Mucosa of descending colon (tissue), 3 donors: ENCODE results near the gene FBXO27. TPM values are rescaled to one million over a fixed set of nuclear protein-coding genes. Genes with fewer than 3 reads are reported as not detected.

Experiments used
- ATAC-seq: fragments of 200-7000 bp; cut with Tn5 transposase; one replicate; pipeline ENCODE4 v1.9.1; 2020; ENCODE audit warnings: mild to moderate bottlenecking, moderate library complexity
- DNase-seq, 3 donors: peaks; one replicate each; pipeline ENCODE4 v3.0.0-alpha.2; 2020
- H3K36me3 ChIP-seq: fragments of 200-600 bp; one replicate; pipeline ENCODE4 v1.8.0; 2021; ENCODE audit warnings: low read depth, mild to moderate bottlenecking
- H3K4me1 ChIP-seq: fragments of 200-600 bp; one replicate; pipeline ENCODE4 v1.8.0; 2021; ENCODE audit warnings: low read depth, mild to moderate bottlenecking
- H3K4me3 ChIP-seq: fragments of 200-600 bp; one replicate; pipeline ENCODE4 v1.8.0; 2021; ENCODE audit warnings: mild to moderate bottlenecking
- H3K9me3 ChIP-seq: fragments of 200-600 bp; one replicate; pipeline ENCODE4 v1.8.0; 2021; ENCODE audit warnings: mild to moderate bottlenecking
- intact Hi-C, 2 donors: fragments of 100-400 bp; cut with DNase I in 1 of 2; cut with micrococcal nuclease in 1 of 2; formaldehyde crosslinking; loops; one replicate each; pipeline versions ENCODE4 v1.11.0 to v1.11.1; 2022; cut with DNase I, micrococcal nuclease
- total RNA-seq, 3 donors: library from RNA; stranded (reverse); fragmentation: NEBNext Ultra II Directional in 2 of 3; extraction: Animal tissue kit (Norgen Biotek cat#: 25700) in 2 of 3; gene quantifications; one replicate each; pipeline versions ENCODE4 v1.2.1 to v1.2.4, GENCODE V29; 2021 to 2023
- TF ChIP-seq, protein P1 (sequence below): fragments of 200-600 bp; IDR thresholded peaks from one replicate; pipeline ENCODE4 v1.8.0; 2022; ENCODE audit warnings: antibody characterized with exemption, mild to moderate bottlenecking
- donor health status: DM: no; HTN: no; CAD: no; lungs with moderate emphysema.
- donor health status: DM: no; HTN: no; CAD: no.
- donor health status: DM: no; HTN: yes; CAD: no.

FBXO27 gene
- total RNA-seq, 3 donors from 2014 or later: 0.63 to 10.2 (median 1.5) TPM

GRCh38 chr19:39024875-39025641 lies 7.3 kb downstream of the FBXO27 start:
- no peak for ATAC-seq
- intact Hi-C loops: no loop called here

DNA sequence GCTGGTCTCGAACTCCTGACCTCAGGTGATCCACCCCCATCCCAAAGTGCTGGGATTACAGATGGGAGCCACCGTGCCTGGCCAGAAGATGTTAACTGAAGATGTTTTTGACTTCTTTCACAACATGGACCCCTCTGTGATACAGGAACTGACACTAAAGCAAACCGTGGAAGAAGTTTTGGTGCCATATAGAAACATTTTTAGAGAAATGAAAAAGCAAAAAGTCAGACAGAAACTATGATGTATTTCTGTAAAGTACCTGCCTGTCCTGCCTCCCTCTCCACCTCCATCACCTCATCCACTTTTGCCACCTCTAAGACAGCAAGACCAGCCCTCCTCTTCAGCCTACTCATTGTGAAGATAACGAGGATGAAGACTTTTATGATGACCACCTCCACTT lies 11.3 kb downstream of the FBXO27 start:
- TF ChIP-seq, protein P1, sequence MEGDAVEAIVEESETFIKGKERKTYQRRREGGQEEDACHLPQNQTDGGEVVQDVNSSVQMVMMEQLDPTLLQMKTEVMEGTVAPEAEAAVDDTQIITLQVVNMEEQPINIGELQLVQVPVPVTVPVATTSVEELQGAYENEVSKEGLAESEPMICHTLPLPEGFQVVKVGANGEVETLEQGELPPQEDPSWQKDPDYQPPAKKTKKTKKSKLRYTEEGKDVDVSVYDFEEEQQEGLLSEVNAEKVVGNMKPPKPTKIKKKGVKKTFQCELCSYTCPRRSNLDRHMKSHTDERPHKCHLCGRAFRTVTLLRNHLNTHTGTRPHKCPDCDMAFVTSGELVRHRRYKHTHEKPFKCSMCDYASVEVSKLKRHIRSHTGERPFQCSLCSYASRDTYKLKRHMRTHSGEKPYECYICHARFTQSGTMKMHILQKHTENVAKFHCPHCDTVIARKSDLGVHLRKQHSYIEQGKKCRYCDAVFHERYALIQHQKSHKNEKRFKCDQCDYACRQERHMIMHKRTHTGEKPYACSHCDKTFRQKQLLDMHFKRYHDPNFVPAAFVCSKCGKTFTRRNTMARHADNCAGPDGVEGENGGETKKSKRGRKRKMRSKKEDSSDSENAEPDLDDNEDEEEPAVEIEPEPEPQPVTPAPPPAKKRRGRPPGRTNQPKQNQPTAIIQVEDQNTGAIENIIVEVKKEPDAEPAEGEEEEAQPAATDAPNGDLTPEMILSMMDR: no peak
- Histone ChIP-seq H3K4me3 (no peak overlapping the region), H3K9me3 (no peaks in the 10 kb centered on the region), H3K36me3 (no peaks in the 10 kb centered on the region), H3K4me1 (no peaks in the 10 kb centered on the region)
- intact Hi-C loops: no loop called here
- ATAC-seq (no peak), DNase-seq (no peak)

More at GRCh38 chr19:39024875-39025641, 7.3 kb downstream of the FBXO27 start:
- no peaks in the 10 kb centered on the region for H3K36me3 ChIP-seq
- no peak overlapping the region for H3K4me3 ChIP-seq
- no peaks in the 10 kb centered on the region for H3K4me1 ChIP-seq
- no peaks in the 10 kb centered on the region for H3K9me3 ChIP-seq
- no peak for DNase-seq
- TF ChIP-seq, protein P1: no peak

DNA sequence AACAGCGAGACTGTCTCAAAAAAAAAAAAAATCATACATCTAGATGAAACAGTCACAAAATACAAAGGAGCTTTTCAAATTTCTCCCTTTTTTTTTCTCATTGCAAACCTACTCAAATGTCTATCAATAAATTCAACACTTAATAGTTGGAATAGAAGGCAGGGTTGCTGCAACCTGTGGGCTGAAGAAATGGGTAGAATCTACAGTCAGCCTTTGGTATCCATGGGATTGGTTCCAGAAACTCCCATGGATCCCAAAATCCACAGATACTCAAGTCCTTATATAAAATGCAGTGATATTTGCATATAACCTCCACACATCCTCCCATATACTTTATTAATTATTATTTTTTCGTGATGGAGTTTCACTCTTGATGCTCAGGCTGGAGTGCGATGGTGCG lies 14.7 kb downstream of the FBXO27 start:
- Histone ChIP-seq H3K36me3 (no peaks in the 10 kb centered on the region), H3K9me3 (no peaks in the 10 kb centered on the region), H3K4me1 (no peaks in the 10 kb centered on the region), H3K4me3 (no peak overlapping the region)
- intact Hi-C loops: no loop called here
- TF ChIP-seq, protein P1: no peak
- ATAC-seq (no peak), DNase-seq (no peak)

GRCh38 chr19:39017026-39017425 lies 15.3 kb downstream of the FBXO27 start:
- DNase-seq (no peak), ATAC-seq (no peak)
- no peaks in the 10 kb centered on the region for H3K4me1 ChIP-seq
- H3K9me3 ChIP-seq: no peaks in the 10 kb centered on the region
- intact Hi-C loops: no loop called here
- H3K4me3 ChIP-seq: no peak overlapping the region
- no peaks in the 10 kb centered on the region for H3K36me3 ChIP-seq
- TF ChIP-seq, protein P1: no peak

GRCh38 chr19:39014037-39014436 lies 18.3 kb downstream of the FBXO27 start:
- intact Hi-C loops: no loop called here
- ATAC-seq (no peak), DNase-seq (no peak)
- H3K4me3 ChIP-seq: no peak overlapping the region
- no peaks in the 10 kb centered on the region for H3K4me1 ChIP-seq
- H3K36me3 ChIP-seq: no peaks in the 10 kb centered on the region
- TF ChIP-seq, protein P1: no peak
- H3K9me3 ChIP-seq: no peaks in the 10 kb centered on the region
